Measurements from ENCODE around the gene RAPGEF2.
"Not testable (repeated sequence)": the region's sequence is repeated elsewhere in the genome, so short reads cannot be mapped to it uniquely, and the experiment has no call there.

Gene RAPGEF2

GRCh38 chr4:159097144-159097543, 5.7 kb upstream of the RAPGEF2 start:
- no peak for DNase-seq (ENCODE audit: insufficient read length, low spot score)
- FAIRE-seq: no peak

GRCh38 chr4:159097785-159098184, 5.1 kb upstream of the RAPGEF2 start:
- no peak for DNase-seq (ENCODE audit: insufficient read length, low spot score)
- FAIRE-seq: no peak

- no peak for FAIRE-seq
- DNase-seq (ENCODE audit: insufficient read length, low spot score): no peak
Observed at GRCh38 chr4:159098482-159099127, 4.3 kb upstream of the RAPGEF2 start.

GRCh38 chr4:159101988-159102621, 774 bp upstream of the RAPGEF2 start:
- DNase-seq (ENCODE audit: insufficient read length, low spot score) (no peak), FAIRE-seq (no peak)

- no peak for FAIRE-seq
- peak; percentile 44 for DNase-seq (ENCODE audit: insufficient read length, low spot score)
Observed at GRCh38 chr4:159103384-159103990, 608 bp downstream of the RAPGEF2 start.

GRCh38 chr4:159104694-159105414, 2.0 kb downstream of the RAPGEF2 start:
- FAIRE-seq (peak; percentile 88), DNase-seq (ENCODE audit: insufficient read length, low spot score) (no peak)

- FAIRE-seq: no peak
Observed at GRCh38 chr4:159105761-159106243, 2.9 kb downstream of the RAPGEF2 start.

GRCh38 chr4:159106636-159107035, 3.8 kb downstream of the RAPGEF2 start:
- no peak for DNase-seq (ENCODE audit: insufficient read length, low spot score)

More at GRCh38 chr4:159105761-159106243, 2.9 kb downstream of the RAPGEF2 start:
- no peak for DNase-seq (ENCODE audit: insufficient read length, low spot score)

GRCh38 chr4:159107203-159107925, 4.5 kb downstream of the RAPGEF2 start:
- DNase-seq (ENCODE audit: insufficient read length, low spot score): no peak
- peak; percentile 83 for FAIRE-seq

More at GRCh38 chr4:159106636-159107035, 3.8 kb downstream of the RAPGEF2 start:
- peak; percentile 31 for FAIRE-seq

GRCh38 chr4:159108124-159108523, 5.2 kb downstream of the RAPGEF2 start:
- FAIRE-seq: no peak
- no peak for DNase-seq (ENCODE audit: insufficient read length, low spot score)

GRCh38 chr4:159110961-159111360, 8.1 kb downstream of the RAPGEF2 start:
- FAIRE-seq (no peak), DNase-seq (ENCODE audit: insufficient read length, low spot score) (no peak)

GRCh38 chr4:159111416-159111815, 8.5 kb downstream of the RAPGEF2 start:
- FAIRE-seq: peak; percentile 14
- no peak for DNase-seq (ENCODE audit: insufficient read length, low spot score)

- DNase-seq (ENCODE audit: insufficient read length, low spot score); FAIRE-seq: not testable (repeated sequence)
Observed at GRCh38 chr4:159113366-159113765, 10.5 kb downstream of the RAPGEF2 start.

- not testable (repeated sequence) for DNase-seq (ENCODE audit: insufficient read length, low spot score)
- peak; percentile 18 for FAIRE-seq
Observed at GRCh38 chr4:159116098-159116497, 13.2 kb downstream of the RAPGEF2 start.

- not testable (repeated sequence) for DNase-seq (ENCODE audit: insufficient read length, low spot score); FAIRE-seq
Observed at GRCh38 chr4:159116693-159117092, 13.8 kb downstream of the RAPGEF2 start.

GRCh38 chr4:159117564-159117963, 14.7 kb downstream of the RAPGEF2 start:
- DNase-seq (ENCODE audit: insufficient read length, low spot score): no peak
- FAIRE-seq: no peak

GRCh38 chr4:159117968-159118367, 15.1 kb downstream of the RAPGEF2 start:
- no peak for DNase-seq (ENCODE audit: insufficient read length, low spot score)
- FAIRE-seq: peak; percentile 39

- no peak for DNase-seq (ENCODE audit: insufficient read length, low spot score)
- FAIRE-seq: no peak
Observed at GRCh38 chr4:159121371-159121770, 18.5 kb downstream of the RAPGEF2 start.

- FAIRE-seq (peak; percentile 23), DNase-seq (ENCODE audit: insufficient read length, low spot score) (no peak)
Observed at GRCh38 chr4:159126716-159127115, 23.8 kb downstream of the RAPGEF2 start.

GRCh38 chr4:159127745-159128518, 25.1 kb downstream of the RAPGEF2 start:
- DNase-seq (ENCODE audit: insufficient read length, low spot score): no peak
- FAIRE-seq: peak; percentile 23

Data from GM19239 (cell line).